Cardiac muscle cell (in vitro differentiated cells and primary cell): Measurements from ENCODE around the gene GTPBP1. TPM values are rescaled to one million over a fixed set of nuclear protein-coding genes. Genes with fewer than 3 reads are reported as not detected.

Experiments used
- DNase-seq, 2 donors: peaks; one replicate each; pipeline versions ENCODE4 v3.0.0 to v3.0.0-alpha.2; 2010 to 2017; ENCODE audit warnings: low read depth in 1 of 2, low spot score in 1 of 2
- H3K27ac ChIP-seq: fragments of 200-600 bp; sonication (generic); 2 replicates; pipeline ENCODE4 v1.5.1; 2016
- H3K27me3 ChIP-seq: fragments of 200-600 bp; sonication (generic); 2 replicates; pipeline ENCODE4 v1.6.0; 2016; ENCODE audit warnings: control low read depth
- H3K36me3 ChIP-seq: fragments of 200-600 bp; sonication (generic); 2 replicates; pipeline ENCODE4 v1.5.1; 2016; ENCODE audit warnings: control low read depth
- H3K4me1 ChIP-seq: fragments of 200-600 bp; sonication (generic); 2 replicates; pipeline ENCODE4 v1.8.1; 2017; ENCODE audit warnings: low read depth, mild to moderate bottlenecking, mixed run types
- H3K4me3 ChIP-seq: fragments of 200-600 bp; sonication (generic); 2 replicates; pipeline ENCODE4 v1.5.1; 2016; ENCODE audit warnings: mild to moderate bottlenecking
- H3K9me3 ChIP-seq: fragments of 200-600 bp; sonication (generic); 2 replicates; pipeline ENCODE4 v1.5.1; 2017; ENCODE audit warnings: low read depth, mild to moderate bottlenecking, control low read depth
- polyA plus RNA-seq: library from polyadenylated mRNA; unstranded; fragments of >200 nt; fragmentation: Nextera tagmentation; extraction: Ambion mirVana; gene quantifications from 2 replicates; pipeline ENCODE4 v1.2.1, GENCODE V29; 2016
- total RNA-seq: library from RNA; depleted of rRNA; stranded (reverse); fragments of >200 nt; gene quantifications from 2 replicates; pipeline ENCODE4 v1.2.3, GENCODE V29; 2016
- TF ChIP-seq, protein P1 (sequence below): IDR thresholded peaks from 2 replicates; pipeline ENCODE4 v1.5.1; 2012; ENCODE audit warnings: low read depth, mild to moderate bottlenecking, low read length

The GTPBP1 gene
- total RNA-seq: 72.6 and 92.2 TPM in 2 replicates
- polyA plus RNA-seq: 49.8 and 65.3 TPM in 2 replicates

DNA sequence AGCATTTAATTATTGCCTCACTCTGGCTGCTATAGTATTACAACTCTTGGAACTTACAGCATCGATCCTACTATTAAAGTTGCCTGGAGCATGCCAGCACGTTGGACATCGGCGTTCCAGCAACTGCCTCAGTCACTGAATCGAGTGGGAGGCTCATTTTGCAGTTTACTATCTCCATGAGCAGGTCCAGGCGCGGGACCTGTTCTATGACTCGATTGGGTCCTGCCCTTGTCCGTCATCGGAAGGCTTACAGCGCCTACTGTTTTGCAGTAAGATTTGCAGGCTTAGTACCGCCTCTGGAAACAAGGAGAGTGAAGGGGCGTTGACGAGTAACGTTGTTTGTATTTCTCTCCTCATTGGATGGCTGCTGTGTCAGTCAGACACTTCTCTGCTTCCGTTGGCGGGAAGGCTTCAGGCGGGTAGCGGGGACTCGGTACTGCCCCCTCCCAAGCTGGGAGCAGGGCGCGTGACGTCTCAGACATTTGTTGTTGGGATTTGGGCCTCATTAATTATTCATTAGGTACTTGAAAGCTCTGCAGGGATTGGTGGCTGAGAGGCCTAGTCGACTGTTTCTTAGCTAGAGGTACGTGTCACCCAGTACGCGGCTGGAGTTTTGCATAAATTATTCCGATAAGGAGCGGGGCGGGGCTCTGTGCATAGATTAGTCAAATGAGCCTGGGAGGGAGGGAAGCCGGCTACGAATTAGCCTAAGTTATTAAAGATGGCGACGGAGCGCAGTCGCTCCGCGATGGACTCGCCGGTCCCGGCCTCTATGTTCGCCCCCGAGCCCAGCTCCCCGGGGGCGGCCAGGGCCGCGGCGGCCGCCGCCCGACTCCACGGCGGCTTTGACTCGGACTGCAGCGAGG, at the start of gene GTPBP1:
Gene GTPBP1 (plus strand): TSS at position 710 of the 866 bp plus-strand sequence. CDS start 12 bp downstream, at position 722.
- H3K36me3 ChIP-seq: peaks cover under 1% of the 10 kb centered on the region
- H3K9me3 ChIP-seq: no peaks in the 10 kb centered on the region
- H3K27ac ChIP-seq: peak within 1 kb of the TSS; percentile 89
- peak within 1 kb of the TSS; percentile 86 for H3K4me3 ChIP-seq
- DNase-seq: peak; percentile 100
- TF ChIP-seq, protein P1, sequence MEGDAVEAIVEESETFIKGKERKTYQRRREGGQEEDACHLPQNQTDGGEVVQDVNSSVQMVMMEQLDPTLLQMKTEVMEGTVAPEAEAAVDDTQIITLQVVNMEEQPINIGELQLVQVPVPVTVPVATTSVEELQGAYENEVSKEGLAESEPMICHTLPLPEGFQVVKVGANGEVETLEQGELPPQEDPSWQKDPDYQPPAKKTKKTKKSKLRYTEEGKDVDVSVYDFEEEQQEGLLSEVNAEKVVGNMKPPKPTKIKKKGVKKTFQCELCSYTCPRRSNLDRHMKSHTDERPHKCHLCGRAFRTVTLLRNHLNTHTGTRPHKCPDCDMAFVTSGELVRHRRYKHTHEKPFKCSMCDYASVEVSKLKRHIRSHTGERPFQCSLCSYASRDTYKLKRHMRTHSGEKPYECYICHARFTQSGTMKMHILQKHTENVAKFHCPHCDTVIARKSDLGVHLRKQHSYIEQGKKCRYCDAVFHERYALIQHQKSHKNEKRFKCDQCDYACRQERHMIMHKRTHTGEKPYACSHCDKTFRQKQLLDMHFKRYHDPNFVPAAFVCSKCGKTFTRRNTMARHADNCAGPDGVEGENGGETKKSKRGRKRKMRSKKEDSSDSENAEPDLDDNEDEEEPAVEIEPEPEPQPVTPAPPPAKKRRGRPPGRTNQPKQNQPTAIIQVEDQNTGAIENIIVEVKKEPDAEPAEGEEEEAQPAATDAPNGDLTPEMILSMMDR: no peak
- peaks cover 18% of the 10 kb centered on the region for H3K4me1 ChIP-seq
- H3K27me3 ChIP-seq: no peaks in the 10 kb centered on the region

DNA sequence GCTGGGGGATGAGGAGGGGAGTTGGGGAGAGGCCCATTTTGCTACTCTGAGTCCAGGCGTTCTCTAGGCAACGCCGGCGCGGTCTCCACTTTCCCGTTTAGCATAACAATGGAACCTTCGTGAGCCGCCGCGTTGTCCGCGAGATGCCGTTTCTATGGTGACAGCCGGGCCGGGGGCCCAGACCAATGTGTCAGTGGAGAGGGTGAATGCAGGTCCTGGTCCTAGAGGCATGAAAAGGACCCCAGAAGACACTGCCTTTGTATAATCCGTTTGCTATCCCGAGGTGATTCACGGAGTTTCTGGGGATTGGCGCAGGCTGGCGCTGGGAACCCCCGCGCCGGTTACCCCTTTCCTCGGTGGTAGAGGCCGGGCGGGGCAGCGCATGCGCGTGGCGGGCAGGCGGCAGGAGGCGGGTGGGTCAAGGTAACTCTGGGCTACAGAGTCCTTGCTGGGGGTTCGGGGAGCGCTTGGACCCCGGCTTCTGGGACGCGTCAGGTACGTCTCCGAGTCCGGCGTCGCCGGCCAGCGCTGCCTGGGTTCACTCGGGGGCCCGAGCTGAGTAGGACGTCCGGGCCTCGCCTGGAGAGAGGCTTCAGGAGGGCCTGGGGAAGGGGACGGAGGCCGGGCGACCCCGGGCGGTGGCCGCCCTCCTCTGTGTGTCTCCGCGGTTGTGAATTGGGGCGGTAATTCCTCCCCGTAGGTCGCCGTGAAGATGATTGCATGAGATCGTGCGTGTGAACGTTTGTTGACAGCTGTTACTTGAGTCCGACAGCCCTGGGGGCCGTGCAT, 49.3 kb upstream of the GTPBP1 start, which contains the start of the genes CBY1 and FAM227A:
Gene CBY1 (plus strand): TSS at position 383 of the 789 bp plus-strand sequence. CDS start 11,417 bp downstream, outside the sequence.
Gene FAM227A (minus strand): TSS at position 137 of the 789 bp plus-strand sequence. CDS start 6,224 bp downstream, outside the sequence.
- TF ChIP-seq, protein P1: no peak

DNA sequence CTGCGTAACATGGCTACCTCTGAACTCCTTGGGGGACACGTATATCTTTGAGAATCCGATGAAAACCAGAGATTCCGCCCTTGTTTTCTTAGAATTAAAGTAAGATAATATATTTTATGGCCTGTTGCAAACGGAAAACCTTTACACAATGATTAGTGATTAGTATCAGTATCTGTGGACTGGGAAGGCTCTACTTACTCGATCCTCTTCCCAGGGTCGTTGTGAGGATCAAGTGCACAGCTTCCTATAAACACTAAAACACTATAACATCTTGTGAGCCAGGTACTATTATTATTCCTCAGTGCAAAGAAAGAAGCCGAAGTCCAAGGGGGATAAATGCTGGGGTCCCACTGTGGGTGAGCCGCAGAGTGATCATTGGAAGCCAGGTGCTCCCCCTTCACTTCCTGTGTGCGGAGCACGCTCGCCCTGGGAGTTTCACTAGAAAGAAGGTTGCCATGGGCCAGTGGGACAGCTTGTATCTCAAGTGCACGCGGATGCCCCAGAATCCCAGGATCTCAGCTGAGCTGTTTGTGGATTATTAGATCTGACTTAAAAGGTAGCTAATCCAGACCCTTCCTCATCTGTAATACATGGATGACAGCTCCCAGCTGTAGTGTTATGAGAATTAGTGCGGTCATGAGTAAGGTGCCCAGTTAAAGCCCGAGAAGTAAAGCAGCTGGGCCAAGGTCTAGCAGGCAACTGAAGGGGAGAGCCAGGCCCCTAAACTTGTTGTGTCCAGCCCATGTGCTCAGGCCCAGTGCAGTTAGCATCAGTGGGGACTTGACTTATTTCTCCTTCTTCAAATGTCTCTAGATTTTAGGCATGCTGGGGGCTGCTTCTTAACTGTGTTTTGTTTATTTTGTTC, 48.5 kb upstream of the GTPBP1 start:
- no peaks in the 10 kb centered on the region for H3K9me3 ChIP-seq
- peak; percentile 17 to 29 for DNase-seq
- H3K4me1 ChIP-seq: peaks cover 10% of the 10 kb centered on the region
- H3K36me3 ChIP-seq: no peaks in the 10 kb centered on the region
- no peaks in the 10 kb centered on the region for H3K27me3 ChIP-seq
- peak overlapping the region; percentile 98 for H3K27ac ChIP-seq
- TF ChIP-seq, protein P1: no peak
- peak overlapping the region; percentile 85 for H3K4me3 ChIP-seq

More for the DNA sequence above, 49.3 kb upstream of the GTPBP1 start, which contains the start of the genes CBY1 and FAM227A:
- H3K9me3 ChIP-seq: no peaks in the 10 kb centered on the region
- H3K4me1 ChIP-seq: peaks cover 10% of the 10 kb centered on the region
- H3K4me3 ChIP-seq: peak within 1 kb of the TSS; percentile 85
- DNase-seq: peak; percentile 91 to 94
- peak within 1 kb of the TSS; percentile 98 for H3K27ac ChIP-seq
- H3K36me3 ChIP-seq: no peaks in the 10 kb centered on the region
- H3K27me3 ChIP-seq: no peaks in the 10 kb centered on the region

DNA sequence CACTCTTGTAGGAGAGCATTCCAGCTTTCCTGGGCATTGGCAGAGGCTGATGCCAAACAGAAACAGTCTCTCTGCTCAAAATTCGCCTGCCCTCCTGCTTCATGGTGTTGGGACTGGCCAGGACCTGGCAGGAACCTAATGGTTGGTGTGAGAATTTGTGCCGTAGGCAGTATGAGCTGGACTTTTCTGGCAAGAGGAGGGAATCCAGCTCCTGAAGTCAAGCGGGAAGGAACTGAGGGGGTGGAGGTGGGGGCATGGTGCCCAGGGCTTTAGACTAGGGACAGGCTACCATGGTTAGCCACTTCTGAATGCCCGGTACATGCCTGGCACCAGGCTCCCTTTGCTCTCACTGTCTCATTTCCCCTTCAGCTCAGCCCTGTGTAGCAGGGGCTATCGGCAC, 30.9 kb upstream of the GTPBP1 start:
- no peak for DNase-seq
- Histone ChIP-seq H3K4me1 (peaks cover 3% of the 10 kb centered on the region), H3K9me3 (no peaks in the 10 kb centered on the region), H3K4me3 (no peak overlapping the region), H3K27ac (no peak overlapping the region), H3K27me3 (no peaks in the 10 kb centered on the region), H3K36me3 (peaks cover 13% of the 10 kb centered on the region)
- TF ChIP-seq, protein P1: no peak
